SK-N-SH (cell line): Measurements from ENCODE around the gene SPDYE1.

Experiments
- ELF1 ChIP-seq: IDR thresholded peaks from 2 replicates; pipeline ENCODE4 v1.4.0; 2012
- RAD21 ChIP-seq: IDR thresholded peaks from 2 replicates; pipeline ENCODE4 v1.6.1; 2012; ENCODE audit warnings: mild to moderate bottlenecking, low read length
- TAF1 ChIP-seq: IDR thresholded peaks from 2 replicates; pipeline ENCODE4 v1.6.1; 2012; ENCODE audit warnings: low read depth, mild to moderate bottlenecking, low read length, moderate library complexity, borderline replicate concordance
- TF ChIP-seq, protein P1 (sequence below): fragments of 200-600 bp; sonication (generic); IDR thresholded peaks from 2 replicates; pipeline ENCODE4 v1.6.1; 2017; ENCODE audit warnings: antibody characterized with exemption, mild to moderate bottlenecking, moderate library complexity

- TF ChIP-seq RAD21 (no peak), TAF1 (no peak), ELF1 (no peak)
- TF ChIP-seq, protein P1, sequence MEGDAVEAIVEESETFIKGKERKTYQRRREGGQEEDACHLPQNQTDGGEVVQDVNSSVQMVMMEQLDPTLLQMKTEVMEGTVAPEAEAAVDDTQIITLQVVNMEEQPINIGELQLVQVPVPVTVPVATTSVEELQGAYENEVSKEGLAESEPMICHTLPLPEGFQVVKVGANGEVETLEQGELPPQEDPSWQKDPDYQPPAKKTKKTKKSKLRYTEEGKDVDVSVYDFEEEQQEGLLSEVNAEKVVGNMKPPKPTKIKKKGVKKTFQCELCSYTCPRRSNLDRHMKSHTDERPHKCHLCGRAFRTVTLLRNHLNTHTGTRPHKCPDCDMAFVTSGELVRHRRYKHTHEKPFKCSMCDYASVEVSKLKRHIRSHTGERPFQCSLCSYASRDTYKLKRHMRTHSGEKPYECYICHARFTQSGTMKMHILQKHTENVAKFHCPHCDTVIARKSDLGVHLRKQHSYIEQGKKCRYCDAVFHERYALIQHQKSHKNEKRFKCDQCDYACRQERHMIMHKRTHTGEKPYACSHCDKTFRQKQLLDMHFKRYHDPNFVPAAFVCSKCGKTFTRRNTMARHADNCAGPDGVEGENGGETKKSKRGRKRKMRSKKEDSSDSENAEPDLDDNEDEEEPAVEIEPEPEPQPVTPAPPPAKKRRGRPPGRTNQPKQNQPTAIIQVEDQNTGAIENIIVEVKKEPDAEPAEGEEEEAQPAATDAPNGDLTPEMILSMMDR, result no peak
These were observed 44.5 kb downstream of the SPDYE1 start for GRCh38 chr7:44042221-44042620.
